HepG2 (cell line): ENCODE data around the gene DYNC1I2.

Source experiments
- ADNP ChIP-seq: sonication (generic); formaldehyde crosslinking; IDR thresholded peaks from 2 replicates; pipeline ENCODE4 v1.4.0; 2020; ENCODE audit warnings: missing genetic modification reagents
- BRD4 ChIP-seq: sonication (generic); formaldehyde crosslinking; IDR thresholded peaks from 2 replicates; pipeline ENCODE4 v1.4.0; 2020; ENCODE audit warnings: missing genetic modification reagents
- CEBPB ChIP-seq: IDR thresholded peaks from 2 replicates; pipeline ENCODE4 v1.6.1; 2011; ENCODE audit warnings: low read depth, low read length, improper control_type of control experiment, borderline replicate concordance
- EZH2 ChIP-seq: conservative IDR thresholded peaks from 2 replicates; pipeline ENCODE4 v1.6.1; 2012; ENCODE audit warnings: mild to moderate bottlenecking, low read depth, low read length, moderate library complexity
- TAF1 ChIP-seq: sonication (generic); formaldehyde crosslinking; IDR thresholded peaks from 2 replicates; pipeline ENCODE4 v1.4.0; 2020; ENCODE audit warnings: missing genetic modification reagents
- TF ChIP-seq, protein P1 (sequence below): sonication (generic); formaldehyde crosslinking; IDR thresholded peaks from 2 replicates; pipeline ENCODE4 v1.5.1; 2020; ENCODE audit warnings: mild to moderate bottlenecking, missing genetic modification reagents, moderate library complexity

DNA sequence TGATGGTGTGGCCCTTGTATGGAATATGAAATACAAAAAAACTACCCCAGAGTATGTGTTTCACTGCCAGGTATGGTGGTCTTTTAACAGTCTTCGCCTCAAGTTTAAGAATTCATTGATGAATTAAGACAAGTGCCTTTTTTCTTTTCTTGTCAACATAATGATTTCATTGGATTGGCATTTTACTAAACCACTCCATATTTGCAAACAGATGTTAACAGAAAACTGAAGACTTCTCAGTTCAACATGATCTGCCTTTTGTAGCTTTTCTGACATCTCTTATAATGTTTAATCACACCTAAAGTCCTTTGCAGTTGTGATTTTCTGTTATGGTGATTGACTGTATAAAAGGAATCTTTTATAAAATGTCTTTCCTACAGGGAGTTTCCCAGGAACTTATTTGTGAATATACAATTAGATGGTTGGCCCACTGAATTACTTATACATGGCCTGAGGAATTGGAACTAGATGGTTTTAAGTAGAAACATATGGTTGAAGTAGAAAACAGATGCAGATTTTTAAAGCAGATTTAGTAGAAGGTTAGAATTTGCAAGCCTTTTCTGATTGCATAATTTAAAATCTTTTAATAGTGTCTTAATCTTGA lies 39.7 kb downstream of the DYNC1I2 start:
- TF ChIP-seq BRD4 (CRISPR knock-in tag) = no peak
- TF ChIP-seq CEBPB = no peak
- TF ChIP-seq EZH2 = no peak
- no peak for TF ChIP-seq TAF1 (CRISPR knock-in tag)
- TF ChIP-seq, protein P1, sequence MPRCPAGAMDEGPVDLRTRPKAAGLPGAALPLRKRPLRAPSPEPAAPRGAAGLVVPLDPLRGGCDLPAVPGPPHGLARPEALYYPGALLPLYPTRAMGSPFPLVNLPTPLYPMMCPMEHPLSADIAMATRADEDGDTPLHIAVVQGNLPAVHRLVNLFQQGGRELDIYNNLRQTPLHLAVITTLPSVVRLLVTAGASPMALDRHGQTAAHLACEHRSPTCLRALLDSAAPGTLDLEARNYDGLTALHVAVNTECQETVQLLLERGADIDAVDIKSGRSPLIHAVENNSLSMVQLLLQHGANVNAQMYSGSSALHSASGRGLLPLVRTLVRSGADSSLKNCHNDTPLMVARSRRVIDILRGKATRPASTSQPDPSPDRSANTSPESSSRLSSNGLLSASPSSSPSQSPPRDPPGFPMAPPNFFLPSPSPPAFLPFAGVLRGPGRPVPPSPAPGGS = no peak
- TF ChIP-seq ADNP (CRISPR knock-in tag) = no peak
